Fibroblast of lung (primary cell): ENCODE results near the gene DNAH1.

Source experiments
- CTCF ChIP-seq, 2 donors: IDR thresholded peaks in 1 of 2; conservative IDR thresholded peaks in 1 of 2; 1 replicate in 1 of 2; 2 replicates in 1 of 2; pipeline ENCODE4 v1.5.1; 2011 to 2012; ENCODE audit warnings: low read length in 2 of 2, control low read depth in 1 of 2, inconsistent platforms in 1 of 2, low read depth in 1 of 2, mild to moderate bottlenecking in 1 of 2
- EZH2 ChIP-seq: IDR thresholded peaks from 2 replicates; pipeline ENCODE4 v1.5.1; 2012; ENCODE audit warnings: low read length, control low read depth, mild to moderate bottlenecking; ENCODE audit errors: missing control alignments

DNA sequence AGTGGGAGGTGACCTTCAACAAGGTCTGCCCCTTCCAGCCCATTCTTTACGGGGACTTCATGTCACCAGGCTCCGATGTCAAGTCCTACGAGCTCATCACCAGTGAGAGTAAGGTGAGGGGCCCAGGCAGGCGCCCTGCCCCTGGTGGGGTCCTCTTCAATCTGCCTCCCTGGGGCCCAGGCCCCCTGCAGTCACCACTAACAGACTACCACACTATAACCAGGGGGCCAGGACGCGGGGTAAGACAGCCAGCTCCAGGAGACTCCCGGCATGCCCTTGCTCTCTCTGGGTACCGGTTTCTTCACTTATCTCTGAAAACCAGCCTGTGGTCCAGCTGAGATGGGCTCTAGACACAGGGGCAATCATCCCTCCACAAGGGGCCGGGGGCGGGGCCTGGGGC, 63.9 kb downstream of the DNAH1 start:
- TF ChIP-seq CTCF (conservative IDR thresholded peaks at IDR 0.05 in 1 of 2, IDR thresholded peaks at IDR 0.05 in 1 of 2; ENCODE audit: low read depth in 1 of 2, low read length in 2 of 2) (no peak), EZH2 (no peak)
